Hepatocyte (in vitro differentiated cells): Measurements from ENCODE around the gene NXNL1. TPM values are rescaled to one million over a fixed set of nuclear protein-coding genes. Genes with fewer than 3 reads are reported as not detected.

Source experiments
- DNase-seq: peaks from one replicate; pipeline ENCODE4 v3.0.0-alpha.2; 2016; ENCODE audit warnings: low spot score
- H2AFZ ChIP-seq: fragments of 200-600 bp; sonication (generic); 2 replicates; pipeline ENCODE4 v1.6.0; 2016; ENCODE audit warnings: antibody characterized with exemption, mild to moderate bottlenecking
- H3K27ac ChIP-seq: fragments of 200-600 bp; sonication (generic); 2 replicates; pipeline ENCODE4 v1.5.1; 2016; ENCODE audit warnings: mild to moderate bottlenecking
- H3K27me3 ChIP-seq: fragments of 200-600 bp; sonication (generic); 2 replicates; pipeline ENCODE4 v1.6.1; 2016
- H3K36me3 ChIP-seq: fragments of 200-600 bp; sonication (generic); replicated peaks from 2 replicates; pipeline ENCODE4 v1.5.1; 2016; ENCODE audit warnings: low read depth; ENCODE audit not compliant: insufficient read depth
- H3K4me1 ChIP-seq: fragments of 200-600 bp; sonication (generic); 2 replicates; pipeline ENCODE4 v1.5.1; 2016; ENCODE audit warnings: mild to moderate bottlenecking, moderate library complexity; ENCODE audit not compliant: insufficient read depth
- H3K4me2 ChIP-seq: fragments of 200-600 bp; sonication (generic); 2 replicates; pipeline ENCODE4 v1.6.0; 2016
- H3K4me3 ChIP-seq: fragments of 200-600 bp; sonication (generic); 2 replicates; pipeline ENCODE4 v1.5.1; 2016; ENCODE audit warnings: mild to moderate bottlenecking
- H3K79me2 ChIP-seq: fragments of 200-600 bp; sonication (generic); 2 replicates; pipeline ENCODE4 v1.6.0; 2017; ENCODE audit warnings: mild to moderate bottlenecking
- H3K9me2 ChIP-seq: fragments of 200-600 bp; sonication (generic); replicated peaks from 2 replicates; pipeline ENCODE4 v1.6.0; 2017; ENCODE audit warnings: mild to moderate bottlenecking; ENCODE audit not compliant: insufficient read depth
- H3K9me3 ChIP-seq: fragments of 200-600 bp; sonication (generic); 2 replicates; pipeline ENCODE4 v1.5.1; 2016; ENCODE audit warnings: low read depth, mild to moderate bottlenecking
- H4K20me1 ChIP-seq: fragments of 200-600 bp; sonication (generic); 2 replicates; pipeline ENCODE4 v1.6.0; 2016; ENCODE audit warnings: mild to moderate bottlenecking; ENCODE audit not compliant: insufficient read depth, poor library complexity, severe bottlenecking
- EZH2 ChIP-seq: fragments of 200-600 bp; sonication (generic); IDR thresholded peaks from 2 replicates; pipeline ENCODE4 v1.6.1; 2016; ENCODE audit warnings: antibody characterized with exemption, mild to moderate bottlenecking, borderline replicate concordance
- EZH2phosphoT487 ChIP-seq: fragments of 200-600 bp; sonication (generic); IDR thresholded peaks from one replicate; pipeline ENCODE4 v1.6.1; 2018; ENCODE audit warnings: antibody characterized with exemption, mild to moderate bottlenecking, low read depth, moderate library complexity; ENCODE audit not compliant: unreplicated experiment, severe bottlenecking
- WGBS: methylation state at CpG from one replicate; pipeline ENCODE4 v1.1.6; 2016; ENCODE audit warnings: low lambda C conversion rate; ENCODE audit errors: missing lambda C conversion rate; 5-methylcytosine and 5-hydroxymethylcytosine counted together
- polyA plus RNA-seq: library from polyadenylated mRNA; unstranded; fragments of >200 nt; fragmentation: Nextera tagmentation; extraction: Ambion mirVana; gene quantifications from 2 replicates; pipeline ENCODE4 v1.2.1, GENCODE V29; 2016
- total RNA-seq: library from RNA; depleted of rRNA; stranded (reverse); fragments of >200 nt; gene quantifications from 2 replicates; pipeline ENCODE4 v1.2.3, GENCODE V29; 2014
- TF ChIP-seq, protein P1 (sequence below): fragments of 200-600 bp; sonication (generic); IDR thresholded peaks from 2 replicates; pipeline ENCODE4 v1.5.1; 2016; ENCODE audit warnings: antibody characterized with exemption, mild to moderate bottlenecking; ENCODE audit not compliant: poor library complexity

The NXNL1 gene
- total and polyA plus RNA-seq, 2 experiments from 2014 or later: not detected

DNA sequence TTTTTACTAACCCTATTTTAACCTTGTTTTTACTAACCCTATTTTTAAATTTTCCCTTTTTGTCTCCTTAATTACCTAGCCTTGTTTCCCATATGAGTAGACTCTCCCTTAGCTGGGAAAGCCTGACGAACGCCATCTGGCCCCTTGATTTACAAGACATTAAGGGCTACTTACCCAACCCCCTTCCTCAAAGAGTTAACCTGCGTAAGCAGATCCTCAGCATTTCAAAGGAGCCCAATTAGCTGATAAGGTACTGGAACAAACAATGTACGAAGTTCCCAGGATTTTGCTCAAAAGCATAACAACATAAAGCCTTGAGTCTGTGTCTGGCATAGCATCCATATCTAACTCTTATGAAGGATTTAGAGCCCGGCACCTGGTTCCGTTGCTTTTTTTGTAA is 45.6 kb downstream of the NXNL1 start:
- peak overlapping the region; percentile 14 for H3K4me3 ChIP-seq
- peak overlapping the region; percentile 79 for H3K4me2 ChIP-seq
- whole genome bisulfite sequencing: 27% methylated on average over 6 of the region's 6 CpGs
- H3K9me2 ChIP-seq: no peaks in the 10 kb centered on the region
- no peaks in the 10 kb centered on the region for H3K27me3 ChIP-seq
- H4K20me1 ChIP-seq: no peaks in the 10 kb centered on the region
- H3K36me3 ChIP-seq: no peaks in the 10 kb centered on the region
- peaks cover 17% of the 10 kb centered on the region for H3K4me1 ChIP-seq
- peak overlapping the region; percentile 60 for H3K27ac ChIP-seq
- H2AFZ ChIP-seq: peak overlapping the region; percentile 61
- H3K9me3 ChIP-seq: no peaks in the 10 kb centered on the region
- no peak for DNase-seq
- TF ChIP-seq, protein P1, sequence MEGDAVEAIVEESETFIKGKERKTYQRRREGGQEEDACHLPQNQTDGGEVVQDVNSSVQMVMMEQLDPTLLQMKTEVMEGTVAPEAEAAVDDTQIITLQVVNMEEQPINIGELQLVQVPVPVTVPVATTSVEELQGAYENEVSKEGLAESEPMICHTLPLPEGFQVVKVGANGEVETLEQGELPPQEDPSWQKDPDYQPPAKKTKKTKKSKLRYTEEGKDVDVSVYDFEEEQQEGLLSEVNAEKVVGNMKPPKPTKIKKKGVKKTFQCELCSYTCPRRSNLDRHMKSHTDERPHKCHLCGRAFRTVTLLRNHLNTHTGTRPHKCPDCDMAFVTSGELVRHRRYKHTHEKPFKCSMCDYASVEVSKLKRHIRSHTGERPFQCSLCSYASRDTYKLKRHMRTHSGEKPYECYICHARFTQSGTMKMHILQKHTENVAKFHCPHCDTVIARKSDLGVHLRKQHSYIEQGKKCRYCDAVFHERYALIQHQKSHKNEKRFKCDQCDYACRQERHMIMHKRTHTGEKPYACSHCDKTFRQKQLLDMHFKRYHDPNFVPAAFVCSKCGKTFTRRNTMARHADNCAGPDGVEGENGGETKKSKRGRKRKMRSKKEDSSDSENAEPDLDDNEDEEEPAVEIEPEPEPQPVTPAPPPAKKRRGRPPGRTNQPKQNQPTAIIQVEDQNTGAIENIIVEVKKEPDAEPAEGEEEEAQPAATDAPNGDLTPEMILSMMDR: no peak
- TF ChIP-seq EZH2: no peak
- TF ChIP-seq EZH2phosphoT487: no peak
- no peaks in the 10 kb centered on the region for H3K79me2 ChIP-seq

DNA sequence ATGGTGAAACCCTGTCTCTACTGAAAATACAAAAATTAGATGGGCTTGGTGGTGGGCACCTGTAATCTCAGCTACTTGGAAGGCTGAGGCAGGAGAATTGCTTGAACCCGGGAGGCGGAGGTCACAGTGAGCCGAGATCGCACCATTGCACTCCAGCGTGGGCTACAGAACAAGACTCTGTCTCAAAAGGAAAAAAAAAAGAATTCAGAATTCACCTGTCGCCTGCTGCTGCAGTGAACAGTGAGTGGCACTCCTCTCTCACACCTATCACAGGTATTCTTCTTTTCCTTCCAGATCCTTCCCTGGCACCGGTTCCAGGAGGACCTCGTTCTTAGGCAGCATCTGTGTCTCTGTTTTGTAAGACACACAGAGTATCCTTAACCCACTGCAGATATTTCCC is 46.6 kb downstream of the NXNL1 start:
- 79% methylated on average over 8 of the region's 8 CpGs for WGBS
- TF ChIP-seq EZH2 (no peak), EZH2phosphoT487 (no peak)
- TF ChIP-seq, protein P1: no peak
- Histone ChIP-seq H4K20me1 (no peaks in the 10 kb centered on the region), H3K4me3 (no peak overlapping the region), H3K9me3 (no peaks in the 10 kb centered on the region), H3K27me3 (no peaks in the 10 kb centered on the region), H3K4me2 (no peak overlapping the region), H3K27ac (no peak overlapping the region), H3K4me1 (peaks cover 15% of the 10 kb centered on the region), H3K36me3 (no peaks in the 10 kb centered on the region), H3K9me2 (no peaks in the 10 kb centered on the region), H3K79me2 (no peaks in the 10 kb centered on the region), H2AFZ (no peak overlapping the region)
- no peak for DNase-seq

DNA sequence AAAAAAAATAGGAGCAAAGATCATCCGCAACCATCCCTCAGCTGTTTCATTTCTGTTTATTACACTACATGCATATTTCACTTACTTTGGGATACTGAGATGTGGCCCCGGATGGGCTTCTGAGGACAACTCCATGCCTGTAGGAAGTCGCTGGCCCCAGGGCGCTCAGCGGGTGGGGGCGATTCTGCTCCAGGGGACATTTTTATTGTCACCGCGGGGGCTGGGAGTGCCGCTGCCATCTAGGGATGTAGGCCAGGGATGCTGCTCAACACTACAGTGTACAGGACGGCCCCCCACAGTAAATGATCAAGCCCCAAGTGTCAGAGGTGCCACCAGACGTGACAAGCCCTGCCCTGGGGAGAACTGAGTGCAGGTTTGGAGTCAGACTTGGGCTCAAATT is 48.9 kb downstream of the NXNL1 start:
- TF ChIP-seq EZH2 (no peak), EZH2phosphoT487 (no peak)
- TF ChIP-seq, protein P1: no peak
- no peak overlapping the region for H3K27ac ChIP-seq
- H3K9me3 ChIP-seq: no peaks in the 10 kb centered on the region
- H3K4me1 ChIP-seq: peaks cover 11% of the 10 kb centered on the region
- no peaks in the 10 kb centered on the region for H3K9me2 ChIP-seq
- H3K27me3 ChIP-seq: no peaks in the 10 kb centered on the region
- no peaks in the 10 kb centered on the region for H3K79me2 ChIP-seq
- H3K4me3 ChIP-seq: no peak overlapping the region
- no peak for DNase-seq
- 71% methylated on average over 11 of the region's 11 CpGs for WGBS
- no peak overlapping the region for H3K4me2 ChIP-seq
- H3K36me3 ChIP-seq: no peaks in the 10 kb centered on the region
- no peaks in the 10 kb centered on the region for H4K20me1 ChIP-seq
- H2AFZ ChIP-seq: no peak overlapping the region

DNA sequence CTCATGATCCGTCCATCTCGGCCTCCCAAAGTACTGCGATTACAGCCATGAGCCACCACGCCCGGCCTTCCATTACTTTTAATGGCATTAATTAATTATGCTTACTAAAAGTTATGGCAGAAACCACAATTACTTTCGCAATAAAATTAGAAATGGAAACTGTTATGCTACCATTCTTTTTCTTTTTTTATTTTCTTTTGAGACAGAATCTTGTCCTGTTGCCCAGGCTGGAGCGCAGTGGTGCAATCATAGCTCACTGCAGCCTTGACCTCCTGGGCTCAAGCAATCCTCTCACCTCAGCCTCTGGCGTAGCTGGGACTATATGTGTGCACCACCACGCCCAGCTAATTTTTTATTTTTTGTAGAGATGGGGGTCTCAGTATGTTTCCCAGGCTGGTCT is 50.7 kb downstream of the NXNL1 start:
- Histone ChIP-seq H3K9me3 (no peaks in the 10 kb centered on the region), H3K79me2 (no peaks in the 10 kb centered on the region), H3K4me3 (no peak overlapping the region), H3K9me2 (no peaks in the 10 kb centered on the region), H2AFZ (no peak overlapping the region), H3K4me1 (peaks cover 5% of the 10 kb centered on the region), H3K27ac (no peak overlapping the region), H3K4me2 (no peak overlapping the region), H4K20me1 (no peaks in the 10 kb centered on the region), H3K27me3 (no peaks in the 10 kb centered on the region), H3K36me3 (no peaks in the 10 kb centered on the region)
- 96% methylated on average over 9 of the region's 9 CpGs for WGBS
- TF ChIP-seq EZH2phosphoT487: no peak
- TF ChIP-seq, protein P1: no peak
- TF ChIP-seq EZH2: no peak
- DNase-seq: no peak
